Brain pericyte (primary cell): ENCODE measurements around the gene FBLN2.

Experiments used
- DNase-seq: peaks from one replicate; pipeline ENCODE4 v3.0.0-alpha.2; 2012; ENCODE audit warnings: low read depth, low spot score

FBLN2 gene

DNA sequence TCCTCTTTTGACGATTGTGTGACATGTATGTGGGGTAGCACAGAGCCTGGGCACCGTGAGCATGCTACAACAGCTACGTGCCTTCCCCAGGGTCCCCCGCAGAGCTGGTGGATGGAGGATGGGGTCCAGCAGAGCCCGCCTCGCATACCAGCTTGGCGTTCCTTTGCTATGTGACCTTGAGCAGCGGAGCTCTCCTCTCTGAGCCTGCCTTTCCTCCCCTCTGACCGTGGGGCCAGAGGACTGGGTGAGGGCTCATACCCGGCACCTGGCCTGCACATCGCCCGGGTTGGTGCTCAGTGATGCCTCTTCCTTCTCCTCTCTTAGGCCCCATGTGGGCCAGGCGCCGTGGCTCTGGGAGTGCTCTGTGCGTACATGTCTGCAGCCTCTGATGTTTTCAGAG is 73.4 kb downstream of the FBLN2 start:
- DNase-seq: no peak

DNA sequence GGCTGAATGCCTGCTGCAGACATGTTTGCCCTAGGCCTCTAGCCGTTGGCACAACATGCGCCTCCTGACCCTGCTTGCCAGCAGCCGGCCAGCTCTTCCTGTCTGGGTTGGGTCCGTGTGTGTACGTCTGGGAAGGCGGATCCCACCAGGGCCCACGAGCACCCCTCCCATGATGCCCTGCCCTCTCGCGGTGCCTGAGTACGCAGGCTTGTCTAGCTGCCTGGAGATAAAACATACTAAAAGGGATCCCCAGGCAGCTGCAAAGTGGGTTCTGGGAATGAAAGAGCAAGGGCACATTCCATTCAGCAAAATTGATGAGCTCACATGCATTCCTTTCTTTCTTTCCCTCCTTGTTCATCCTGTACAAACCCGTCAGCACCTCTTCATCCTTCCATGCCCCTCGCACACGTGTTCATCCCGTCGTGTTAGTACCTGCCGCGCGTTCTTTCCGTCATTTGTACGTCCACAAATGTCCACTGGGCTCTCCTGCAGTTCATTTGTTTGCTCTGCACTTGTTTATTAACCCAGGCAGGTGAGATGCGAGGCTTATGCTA is 74.3 kb downstream of the FBLN2 start:
- DNase-seq: no peak

DNA sequence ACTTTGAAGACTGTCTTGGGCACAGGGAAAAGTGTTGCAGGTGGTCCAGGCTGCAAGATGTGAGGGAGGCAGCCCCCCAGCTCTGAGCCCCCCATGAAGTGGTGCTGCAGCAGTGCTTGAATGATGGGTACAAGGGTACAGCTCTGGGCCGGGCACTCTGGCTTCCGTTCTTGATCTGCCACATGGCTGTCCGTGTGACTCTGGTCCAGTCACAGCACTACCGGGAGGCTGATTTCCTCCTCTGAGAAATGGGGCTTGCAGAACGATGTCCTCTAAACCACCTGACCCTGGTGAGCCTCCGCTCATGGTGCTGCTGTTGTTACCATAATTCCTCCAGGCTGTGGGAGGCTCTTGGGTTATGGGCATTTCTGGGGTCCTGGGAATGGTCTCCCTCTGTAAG is 75.1 kb downstream of the FBLN2 start:
- no peak for DNase-seq

DNA sequence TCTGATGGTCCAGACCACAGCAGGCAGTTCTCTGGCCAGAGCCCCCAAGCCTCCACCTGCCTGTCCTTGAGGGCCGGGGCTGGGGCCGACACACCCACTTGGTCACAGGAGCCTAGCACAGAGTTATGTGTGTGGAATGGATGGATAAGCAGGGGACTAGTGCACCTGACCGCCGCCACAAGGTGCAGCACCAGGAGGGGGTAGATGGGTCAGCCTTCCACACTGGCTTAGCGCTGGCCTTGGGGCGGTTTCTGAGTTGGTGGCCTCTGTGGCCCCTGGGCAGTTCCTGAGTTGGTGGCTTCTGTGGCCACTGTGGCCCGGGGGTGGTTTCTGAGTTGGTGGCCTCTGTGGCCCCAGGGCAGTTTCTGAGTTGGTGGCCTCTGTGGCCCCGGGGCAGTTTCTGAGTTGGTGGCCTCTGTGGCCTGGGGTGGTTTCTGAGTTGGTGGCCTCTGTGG is 75.8 kb downstream of the FBLN2 start:
- no peak for DNase-seq

DNA sequence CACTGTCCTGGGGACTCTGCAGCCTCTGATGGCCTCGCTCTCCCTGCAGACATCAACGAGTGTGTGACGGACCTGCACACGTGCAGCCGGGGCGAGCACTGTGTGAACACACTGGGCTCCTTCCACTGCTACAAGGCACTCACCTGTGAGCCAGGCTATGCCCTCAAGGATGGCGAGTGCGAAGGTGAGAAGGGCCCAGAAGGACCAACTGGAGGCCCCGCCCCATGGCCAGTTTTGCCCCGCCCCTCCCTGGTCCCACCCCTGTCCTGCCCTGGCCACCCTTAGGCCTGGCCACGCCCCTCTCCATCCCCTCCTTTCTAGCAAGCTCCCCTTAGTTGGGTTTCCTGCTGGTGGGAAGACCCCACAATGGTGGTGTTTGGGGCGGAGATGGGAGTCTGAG is 77.5 kb downstream of the FBLN2 start:
- DNase-seq: no peak

DNA sequence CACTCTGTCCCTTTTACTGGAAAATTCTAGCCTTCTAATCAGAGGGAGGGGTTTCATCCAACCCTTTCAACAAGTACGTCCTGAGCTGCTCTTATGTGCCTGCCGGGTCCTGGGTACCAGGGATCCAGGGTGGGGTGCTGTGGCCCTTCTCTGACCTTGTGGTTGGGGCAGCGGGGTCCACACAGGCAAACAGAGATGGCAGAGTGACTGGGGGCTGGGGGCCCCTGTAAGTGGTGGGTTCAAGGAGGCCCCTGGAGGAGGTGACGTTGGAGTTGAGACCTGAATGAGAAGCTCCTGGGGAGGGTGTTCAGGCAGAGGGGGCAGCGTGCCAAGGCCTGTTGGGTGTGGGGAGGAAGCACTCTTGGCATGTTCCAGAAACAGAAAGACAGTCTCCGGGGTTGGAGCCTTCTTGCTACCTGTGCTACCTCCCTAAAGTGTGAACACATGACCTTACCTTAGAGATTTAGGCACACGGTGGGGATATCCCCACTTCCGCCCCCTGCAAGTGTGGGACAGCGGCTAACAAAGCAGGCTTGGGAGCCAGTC is 78.1 kb downstream of the FBLN2 start:
- DNase-seq: no peak

DNA sequence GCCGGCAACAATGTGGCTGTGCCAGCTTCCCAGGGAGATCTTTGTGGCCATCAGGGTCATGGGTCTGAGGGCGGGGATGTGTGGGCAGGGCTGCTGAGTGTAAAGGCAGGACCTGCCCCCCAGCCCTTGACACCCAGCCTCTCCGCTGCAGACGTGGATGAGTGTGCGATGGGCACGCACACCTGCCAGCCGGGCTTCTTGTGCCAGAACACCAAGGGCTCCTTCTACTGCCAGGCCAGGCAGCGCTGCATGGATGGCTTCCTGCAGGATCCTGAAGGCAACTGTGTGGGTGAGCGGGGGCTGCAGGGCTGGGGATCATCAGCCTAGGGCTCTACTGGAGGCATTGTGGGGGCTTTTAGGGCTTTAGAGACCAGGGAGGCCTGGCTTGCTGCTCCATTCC is 78.8 kb downstream of the FBLN2 start:
- DNase-seq: no peak

DNA sequence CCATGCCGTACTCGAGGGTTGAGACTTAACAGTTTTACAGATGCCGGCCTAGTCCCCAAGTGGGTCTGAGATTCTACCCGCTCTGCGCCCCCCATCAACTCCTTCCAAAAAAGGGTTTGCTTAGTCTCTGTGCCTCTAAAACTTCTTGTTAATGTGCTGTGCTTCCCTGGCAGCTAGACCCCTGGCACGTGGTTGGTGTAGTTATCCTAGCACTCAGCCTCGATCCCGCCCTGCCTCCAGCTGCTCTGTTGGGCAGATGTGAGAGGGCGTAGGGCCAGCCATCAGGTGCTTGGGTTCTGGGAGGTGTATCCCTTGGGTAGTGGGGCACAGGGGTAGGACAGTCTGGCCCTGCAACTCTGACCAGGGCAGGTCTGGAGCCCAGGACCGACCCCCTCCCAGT is 79.5 kb downstream of the FBLN2 start:
- no peak for DNase-seq

DNA sequence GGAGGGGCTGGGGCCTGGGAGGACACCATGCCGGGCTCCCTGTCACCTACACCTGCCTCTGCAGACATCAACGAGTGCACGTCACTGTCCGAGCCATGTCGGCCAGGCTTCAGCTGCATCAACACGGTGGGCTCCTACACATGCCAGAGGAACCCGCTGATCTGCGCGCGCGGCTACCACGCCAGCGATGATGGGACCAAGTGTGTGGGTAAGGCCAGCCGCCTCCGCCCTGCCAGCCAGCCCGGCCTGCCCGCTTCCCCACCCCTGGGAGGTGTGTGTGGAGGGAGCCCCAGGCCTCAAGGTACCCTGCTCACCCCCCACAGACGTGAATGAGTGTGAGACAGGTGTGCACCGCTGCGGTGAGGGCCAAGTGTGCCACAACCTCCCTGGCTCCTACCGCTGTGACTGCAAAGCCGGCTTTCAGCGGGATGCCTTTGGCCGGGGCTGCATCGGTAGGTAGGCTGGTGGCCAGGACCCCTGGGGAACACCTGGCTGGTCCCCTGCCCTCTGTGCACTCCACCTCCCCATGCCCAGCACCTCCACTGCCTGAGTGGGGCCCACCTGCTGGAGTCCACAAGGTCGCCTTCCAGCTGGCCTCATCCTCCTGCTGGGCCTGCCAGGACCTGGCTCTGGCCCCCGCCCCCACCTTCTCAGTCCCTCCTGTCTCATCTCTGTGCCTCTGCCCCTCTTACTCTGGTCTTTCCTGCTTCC is 80.1 kb downstream of the FBLN2 start:
- DNase-seq: no peak

DNA sequence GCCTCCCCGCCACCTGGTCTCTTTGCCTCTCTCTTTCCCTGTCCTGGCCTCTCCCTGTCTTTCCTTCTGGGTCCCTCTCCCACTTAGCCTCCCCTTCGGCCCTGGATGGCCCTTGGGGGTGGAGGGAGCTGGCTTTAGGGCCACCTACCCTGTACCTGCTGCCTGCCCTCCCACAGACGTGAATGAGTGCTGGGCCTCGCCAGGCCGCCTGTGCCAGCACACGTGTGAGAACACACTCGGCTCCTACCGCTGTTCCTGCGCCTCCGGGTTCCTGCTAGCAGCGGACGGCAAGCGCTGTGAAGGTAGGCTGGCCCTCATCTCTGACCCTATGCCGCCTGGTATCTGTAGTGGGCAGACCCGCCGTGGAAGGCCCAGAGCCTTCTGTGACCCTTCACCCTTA is 80.7 kb downstream of the FBLN2 start:
- no peak for DNase-seq

DNA sequence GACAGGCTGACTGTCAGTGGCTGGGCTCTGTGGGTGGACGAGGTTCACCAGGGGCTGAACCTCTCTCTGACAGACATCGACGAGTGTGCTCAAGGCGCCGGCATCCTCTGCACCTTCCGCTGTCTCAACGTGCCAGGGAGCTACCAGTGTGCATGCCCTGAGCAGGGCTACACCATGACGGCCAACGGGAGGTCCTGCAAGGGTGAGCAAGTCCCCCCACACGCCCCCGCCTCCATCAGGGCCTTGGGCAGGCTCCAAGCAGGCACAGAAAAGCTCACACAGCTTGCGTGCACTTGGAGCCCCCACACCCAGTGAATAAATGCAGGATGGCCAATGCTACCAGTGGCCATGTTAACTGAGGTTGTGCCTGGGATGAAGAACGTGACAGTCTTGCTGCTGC is 82.3 kb downstream of the FBLN2 start:
- DNase-seq: no peak

DNA sequence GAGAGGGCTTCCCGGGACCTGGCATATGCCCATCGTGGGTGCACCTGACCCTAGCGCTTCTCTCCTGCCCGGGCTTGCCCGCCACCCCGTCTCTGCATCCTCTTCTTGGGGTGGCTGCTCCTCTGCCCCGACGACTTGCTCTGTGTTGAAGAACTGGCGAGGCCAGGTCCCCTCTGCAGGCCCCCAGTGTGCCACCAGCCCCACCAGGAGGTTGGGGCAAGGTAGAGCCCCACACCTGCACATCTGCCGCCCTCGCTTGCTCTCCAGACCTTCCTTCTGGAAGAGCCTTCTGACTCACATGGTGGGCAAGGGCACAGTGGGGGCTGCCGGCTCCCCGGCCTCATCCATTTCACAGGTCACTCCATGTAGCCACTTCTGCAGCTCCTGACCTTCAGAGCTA is 84.3 kb downstream of the FBLN2 start:
- no peak for DNase-seq

DNA sequence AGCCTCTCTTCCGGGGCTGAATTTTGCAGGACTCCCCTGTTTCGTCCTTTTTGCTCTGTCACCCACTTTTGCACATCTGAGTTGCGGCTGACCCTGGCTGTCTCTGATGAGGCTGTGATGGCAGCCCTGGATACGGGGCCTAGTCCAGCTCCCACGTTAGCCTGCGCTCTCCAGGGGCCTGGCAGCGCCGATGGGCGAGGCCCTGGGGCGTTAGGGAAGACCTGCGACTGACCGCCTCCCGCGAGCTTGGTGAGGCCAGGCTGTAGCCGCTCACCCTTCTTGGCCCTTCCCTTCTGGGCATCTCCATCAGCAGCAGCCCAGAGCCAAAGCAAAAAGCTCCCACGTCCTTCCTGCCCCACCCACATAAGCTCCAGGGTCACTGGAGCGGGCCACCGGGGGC is 85.2 kb downstream of the FBLN2 start:
- DNase-seq: no peak

DNA sequence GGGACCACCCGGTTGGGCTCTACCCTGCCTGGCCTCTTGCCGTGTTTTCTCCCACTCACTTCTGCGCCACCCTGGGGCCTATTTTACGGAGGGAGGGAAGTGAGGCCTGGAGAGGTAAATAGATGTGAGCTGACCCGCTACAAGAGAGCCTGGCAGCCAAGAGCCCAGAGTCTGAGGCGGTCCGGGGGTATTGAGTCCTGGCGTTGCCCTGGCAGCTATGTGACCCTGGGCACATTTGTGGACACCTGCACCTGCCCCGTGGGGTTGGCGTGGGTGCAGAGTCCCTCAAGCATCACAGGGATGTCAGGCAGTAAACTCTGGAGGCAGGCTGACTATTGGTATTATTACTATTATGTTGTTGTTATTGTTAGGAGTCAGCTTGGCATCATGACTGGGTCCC is 85.7 kb downstream of the FBLN2 start:
- DNase-seq: no peak

DNA sequence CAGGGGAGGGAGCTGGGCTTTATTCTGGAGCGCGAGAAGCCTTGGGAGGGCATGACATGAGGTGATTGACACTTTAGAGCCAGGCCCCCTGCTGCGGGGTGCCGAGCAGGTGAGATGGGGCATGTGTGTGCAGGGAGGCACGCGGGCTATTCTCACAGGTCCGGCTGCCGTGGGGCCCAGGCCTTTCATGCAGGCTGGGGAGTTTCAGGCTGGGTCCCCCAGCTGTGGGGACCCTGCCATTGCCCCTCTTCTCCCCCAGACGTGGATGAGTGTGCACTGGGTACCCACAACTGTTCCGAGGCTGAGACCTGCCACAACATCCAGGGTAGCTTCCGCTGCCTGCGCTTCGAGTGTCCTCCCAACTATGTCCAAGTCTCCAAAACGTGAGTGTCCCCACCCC is 87.3 kb downstream of the FBLN2 start:
- no peak for DNase-seq

DNA sequence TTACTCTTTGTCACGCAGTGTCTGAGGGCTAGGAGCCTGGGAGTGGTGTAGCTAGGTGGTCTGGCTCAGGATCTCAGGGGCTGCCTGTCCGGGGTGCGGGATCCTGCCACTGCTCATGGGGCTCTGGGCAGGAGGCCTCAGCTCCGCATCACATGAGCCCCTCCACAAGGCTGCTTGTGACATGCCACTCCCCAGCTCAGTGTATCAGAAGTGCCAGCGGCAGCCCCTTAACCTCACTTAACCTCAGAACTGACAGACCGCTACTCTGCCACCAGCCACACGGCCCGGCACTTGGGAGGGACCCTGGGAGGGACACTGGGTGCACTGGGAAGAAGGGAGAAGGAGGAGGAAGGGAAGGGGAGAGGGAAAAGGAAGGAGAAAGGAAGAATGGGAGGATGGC is 87.9 kb downstream of the FBLN2 start:
- no peak for DNase-seq

DNA sequence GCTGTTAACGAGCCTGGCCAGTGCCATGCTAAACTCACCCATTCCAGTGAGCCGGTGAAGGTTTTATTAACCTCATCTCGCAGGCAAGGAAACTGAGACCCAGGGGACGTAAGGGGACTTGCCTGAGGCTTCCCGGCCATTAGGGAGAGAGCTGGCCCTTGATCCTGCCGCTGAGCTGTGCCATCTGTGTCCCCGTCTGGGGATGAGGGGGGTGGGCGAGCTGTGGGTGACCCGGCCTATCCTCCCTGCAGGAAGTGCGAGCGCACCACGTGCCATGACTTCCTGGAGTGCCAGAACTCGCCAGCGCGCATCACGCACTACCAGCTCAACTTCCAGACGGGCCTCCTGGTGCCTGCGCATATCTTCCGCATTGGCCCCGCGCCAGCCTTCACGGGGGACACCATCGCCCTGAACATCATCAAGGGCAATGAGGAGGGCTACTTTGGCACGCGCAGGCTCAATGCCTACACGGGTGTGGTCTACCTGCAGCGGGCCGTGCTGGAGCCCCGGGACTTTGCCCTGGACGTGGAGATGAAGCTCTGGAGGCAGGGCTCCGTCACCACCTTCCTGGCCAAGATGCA is 88.5 kb downstream of the FBLN2 start:
- DNase-seq: no peak

DNA sequence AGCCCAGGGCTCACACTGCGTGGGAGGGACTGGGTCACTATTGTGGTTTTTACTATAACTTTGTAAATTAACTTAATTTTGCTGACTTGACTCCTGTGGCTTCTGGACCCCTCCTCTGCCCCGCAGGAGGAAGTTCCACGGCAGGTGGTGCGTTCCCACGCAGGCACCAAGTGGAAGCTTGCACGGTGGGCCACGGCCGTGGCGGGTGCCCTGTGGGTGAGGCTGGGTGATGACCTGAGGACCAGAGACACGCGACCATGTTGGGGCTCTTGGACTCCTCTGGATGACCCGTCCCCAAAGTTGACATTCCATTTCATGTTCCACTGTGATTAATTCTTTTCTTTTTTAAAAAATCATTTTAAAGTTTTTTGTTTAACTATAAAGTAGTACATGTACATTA is 89.0 kb downstream of the FBLN2 start:
- DNase-seq: no peak

DNA sequence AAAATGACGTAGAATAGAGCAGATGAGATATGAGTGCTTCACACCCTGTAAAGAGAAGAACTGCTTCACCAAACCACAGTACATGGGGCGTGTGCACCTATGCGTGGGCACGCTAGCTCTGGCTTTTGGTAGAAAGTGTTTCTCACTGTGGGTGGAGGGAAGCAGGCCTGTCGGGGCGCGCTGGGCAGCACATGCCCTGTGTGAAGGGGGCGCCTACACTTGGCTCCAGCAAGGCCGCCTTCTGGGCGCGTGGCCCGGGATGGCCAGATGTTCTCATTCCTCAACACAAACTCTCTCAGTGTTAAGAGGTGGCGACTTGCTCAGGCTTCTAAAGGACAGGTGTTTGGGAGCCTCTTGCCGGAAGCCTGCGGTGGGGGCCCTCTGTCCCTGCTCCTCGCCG is 90.0 kb downstream of the FBLN2 start:
- DNase-seq: no peak

DNA sequence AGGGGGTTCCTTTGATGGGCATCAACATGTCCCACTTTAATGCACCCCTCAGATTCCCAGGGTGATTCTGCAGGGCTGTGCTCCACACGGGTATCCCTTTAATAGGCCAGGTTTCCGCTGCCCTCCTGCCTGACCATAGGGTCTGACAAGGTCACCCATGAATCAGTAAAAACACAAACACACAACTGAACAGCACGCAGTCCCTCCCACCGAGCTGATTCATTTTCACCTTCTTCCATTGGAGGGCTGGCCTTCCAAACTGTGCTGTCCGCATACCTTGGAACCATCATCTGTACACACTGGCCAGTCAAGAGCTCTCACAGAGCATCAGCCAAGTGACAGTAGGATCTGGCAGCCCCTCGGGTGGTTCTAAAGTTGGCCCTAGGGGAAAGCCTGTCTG is 93.7 kb downstream of the FBLN2 start:
- no peak for DNase-seq

DNA sequence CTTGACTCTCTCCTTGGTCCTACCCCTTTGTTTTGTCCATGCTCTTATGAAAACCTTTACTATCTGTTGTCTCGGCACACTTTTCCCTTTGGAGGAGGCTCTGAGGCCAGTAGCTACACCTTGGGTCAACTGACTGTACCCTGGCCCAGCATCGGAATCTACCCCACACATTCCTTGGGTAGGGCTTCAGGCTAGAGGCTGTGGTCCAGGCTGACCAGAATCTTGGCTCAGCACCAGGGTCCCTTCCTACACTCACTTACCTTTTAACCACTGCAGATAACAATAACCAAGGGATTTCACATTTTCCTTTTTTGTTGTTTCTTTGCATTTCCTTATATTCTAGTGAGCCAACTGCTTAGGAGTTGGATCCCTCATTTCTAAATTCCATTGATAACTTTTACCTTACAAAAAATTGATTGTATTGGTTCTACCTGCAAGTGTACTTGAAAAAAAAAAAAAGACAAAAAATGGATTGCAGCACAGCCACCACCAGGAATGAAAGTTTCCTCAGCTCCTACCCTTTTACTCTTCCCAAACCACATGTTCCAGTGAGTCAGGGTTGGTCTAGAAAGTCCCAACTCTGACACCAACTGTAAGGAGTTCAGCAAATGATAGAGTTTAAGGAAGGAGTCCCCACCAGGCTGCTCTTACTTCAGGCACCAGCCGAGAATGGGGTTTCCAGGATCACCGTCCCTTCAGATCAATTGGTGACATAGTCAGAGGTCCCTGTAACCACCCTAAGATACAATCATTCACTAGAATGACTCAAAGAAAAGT is 95.6 kb downstream of the FBLN2 start:
- no peak for DNase-seq
